Measurements from ENCODE around the gene BID.

DNA sequence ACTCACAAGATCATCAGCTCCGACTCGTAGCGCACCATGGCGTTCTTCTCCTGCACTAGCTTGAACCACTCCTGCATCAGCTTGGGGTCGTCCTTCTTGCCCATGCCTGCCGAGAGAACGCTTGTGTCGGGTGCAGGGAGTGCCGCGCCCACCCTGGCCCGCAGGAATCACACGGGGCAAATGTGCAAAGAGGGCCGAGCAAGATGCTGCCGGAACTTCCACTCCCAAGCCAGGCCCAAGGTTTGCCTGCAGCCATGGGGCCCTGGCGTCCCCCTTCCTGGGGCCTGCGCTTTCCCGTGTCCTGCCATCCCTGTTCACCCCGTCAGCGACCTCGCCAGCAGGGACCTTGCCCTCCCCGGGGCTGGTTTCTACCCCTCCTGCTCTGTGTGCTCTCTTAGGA is 16.9 kb upstream of the BID start:
- TF ChIP-seq, protein P1, sequence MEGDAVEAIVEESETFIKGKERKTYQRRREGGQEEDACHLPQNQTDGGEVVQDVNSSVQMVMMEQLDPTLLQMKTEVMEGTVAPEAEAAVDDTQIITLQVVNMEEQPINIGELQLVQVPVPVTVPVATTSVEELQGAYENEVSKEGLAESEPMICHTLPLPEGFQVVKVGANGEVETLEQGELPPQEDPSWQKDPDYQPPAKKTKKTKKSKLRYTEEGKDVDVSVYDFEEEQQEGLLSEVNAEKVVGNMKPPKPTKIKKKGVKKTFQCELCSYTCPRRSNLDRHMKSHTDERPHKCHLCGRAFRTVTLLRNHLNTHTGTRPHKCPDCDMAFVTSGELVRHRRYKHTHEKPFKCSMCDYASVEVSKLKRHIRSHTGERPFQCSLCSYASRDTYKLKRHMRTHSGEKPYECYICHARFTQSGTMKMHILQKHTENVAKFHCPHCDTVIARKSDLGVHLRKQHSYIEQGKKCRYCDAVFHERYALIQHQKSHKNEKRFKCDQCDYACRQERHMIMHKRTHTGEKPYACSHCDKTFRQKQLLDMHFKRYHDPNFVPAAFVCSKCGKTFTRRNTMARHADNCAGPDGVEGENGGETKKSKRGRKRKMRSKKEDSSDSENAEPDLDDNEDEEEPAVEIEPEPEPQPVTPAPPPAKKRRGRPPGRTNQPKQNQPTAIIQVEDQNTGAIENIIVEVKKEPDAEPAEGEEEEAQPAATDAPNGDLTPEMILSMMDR (IDR thresholded peaks at IDR 0.05; ENCODE audit: borderline replicate concordance, extremely low read depth, low read length, poor library complexity, severe bottlenecking): no peak
- TF ChIP-seq EZH2 (IDR thresholded peaks at IDR 0.05; ENCODE audit: borderline replicate concordance, low read depth, low read length, severe bottlenecking): no peak
